Mesenchymal stem cell (in vitro differentiated cells and primary cell): ENCODE data around the gene KRTAP10-8.
"Not testable (repeated sequence)": the region's sequence is repeated elsewhere in the genome, so short reads cannot be mapped to it uniquely, and the experiment has no call there.

Source experiments
- DNase-seq: peaks from one replicate; pipeline ENCODE4 v3.0.0-alpha.2; 2013
- H2AFZ ChIP-seq: one replicate; pipeline ENCODE4 v1.6.1; 2013; ENCODE audit warnings: low read depth, mild to moderate bottlenecking, control low read depth, inconsistent platforms, low read length, moderate library complexity
- H2AK5ac ChIP-seq: 2 replicates; pipeline ENCODE4 v1.6.1; 2013; ENCODE audit warnings: low read length, moderate library complexity, mild to moderate bottlenecking, inconsistent platforms; ENCODE audit not compliant: severe bottlenecking
- H2BK120ac ChIP-seq: one replicate; pipeline ENCODE4 v1.6.1; 2013; ENCODE audit warnings: low read depth, mild to moderate bottlenecking, inconsistent platforms, low read length, moderate library complexity
- H2BK12ac ChIP-seq, 2 experiments: one replicate each; pipeline ENCODE4 v1.6.1; 2013; ENCODE audit warnings: inconsistent platforms in 2 of 2, low read length in 2 of 2, mild to moderate bottlenecking in 2 of 2, moderate library complexity in 2 of 2, control low read depth in 1 of 2
- H2BK15ac ChIP-seq: one replicate; pipeline ENCODE4 v1.6.1; 2013; ENCODE audit warnings: mild to moderate bottlenecking, low read depth, inconsistent platforms; ENCODE audit not compliant: poor library complexity, severe bottlenecking
- H2BK5ac ChIP-seq: 2 replicates; pipeline ENCODE4 v1.6.1; 2013; ENCODE audit warnings: low read depth, mild to moderate bottlenecking, low read length, control low read depth, inconsistent platforms; ENCODE audit not compliant: poor library complexity, severe bottlenecking
- H3K14ac ChIP-seq, 2 experiments: one replicate each; pipeline ENCODE4 v1.6.1; 2013; ENCODE audit warnings: inconsistent platforms in 2 of 2, low read length in 2 of 2, control low read depth in 1 of 2, mild to moderate bottlenecking in 1 of 2, moderate library complexity in 1 of 2
- H3K18ac ChIP-seq, 2 experiments: one replicate each; pipeline ENCODE4 v1.6.1; 2013; ENCODE audit warnings: inconsistent platforms in 2 of 2, low read length in 2 of 2, control low read depth in 1 of 2, low read depth in 1 of 2, mild to moderate bottlenecking in 1 of 2
- H3K23ac ChIP-seq, 2 experiments: one replicate each; pipeline ENCODE4 v1.6.1; 2013; ENCODE audit warnings: inconsistent platforms in 2 of 2, low read length in 2 of 2, mild to moderate bottlenecking in 2 of 2, moderate library complexity in 2 of 2, control low read depth in 1 of 2
- H3K27ac ChIP-seq: 2 replicates; pipeline ENCODE4 v1.5.1; 2013; ENCODE audit warnings: mild to moderate bottlenecking, moderate library complexity, low read length, control low read depth, inconsistent platforms; ENCODE audit not compliant: poor library complexity, severe bottlenecking
- H3K27me3 ChIP-seq, 2 experiments: 2 replicates each; pipeline versions ENCODE4 v1.6.1 to v1.7.0; 2013; ENCODE audit warnings: low read length in 2 of 2, mild to moderate bottlenecking in 2 of 2, moderate library complexity in 2 of 2, control low read depth in 1 of 2, inconsistent platforms in 1 of 2; ENCODE audit not compliant: control insufficient read depth in 1 of 2, insufficient read depth in 1 of 2
- H3K36me3 ChIP-seq, 2 experiments: 2 replicates each; pipeline versions ENCODE4 v1.6.1 to v1.7.0; 2013; ENCODE audit warnings: low read length in 2 of 2, control low read depth in 1 of 2, inconsistent platforms in 1 of 2, low read depth in 1 of 2, mild to moderate bottlenecking in 1 of 2; ENCODE audit not compliant: insufficient read depth in 2 of 2, control insufficient read depth in 1 of 2
- H3K4ac ChIP-seq, 2 experiments: one replicate each; pipeline ENCODE4 v1.6.1; 2013; ENCODE audit warnings: inconsistent platforms in 2 of 2, low read length in 2 of 2, mild to moderate bottlenecking in 2 of 2, moderate library complexity in 2 of 2, control low read depth in 1 of 2, low read depth in 1 of 2
- H3K4me1 ChIP-seq: 2 replicates; pipeline ENCODE4 v1.6.1; 2013; ENCODE audit warnings: low read depth, low read length, control low read depth; ENCODE audit not compliant: control insufficient read depth, insufficient read depth
- H3K4me2 ChIP-seq: 2 replicates; pipeline ENCODE4 v1.6.1; 2013; ENCODE audit warnings: low read length, mild to moderate bottlenecking, inconsistent platforms; ENCODE audit not compliant: poor library complexity, severe bottlenecking
- H3K4me3 ChIP-seq, 2 experiments: 2 replicates each; pipeline versions ENCODE4 v1.5.1 to v1.7.0; 2013; ENCODE audit warnings: low read length in 2 of 2, mild to moderate bottlenecking in 2 of 2, control low read depth in 1 of 2, low read depth in 1 of 2; ENCODE audit not compliant: insufficient read depth in 1 of 2
- H3K79me1 ChIP-seq: replicated peaks from 2 replicates; pipeline ENCODE4 v1.6.1; 2013; ENCODE audit warnings: mild to moderate bottlenecking, control low read depth, low read length, inconsistent platforms; ENCODE audit not compliant: poor library complexity, severe bottlenecking
- H3K9ac ChIP-seq: 2 replicates; pipeline ENCODE4 v1.7.0; 2013; ENCODE audit warnings: mild to moderate bottlenecking, low read length, moderate library complexity
- H3K9me3 ChIP-seq: 2 replicates; pipeline ENCODE4 v1.7.0; 2013; ENCODE audit warnings: mild to moderate bottlenecking, low read length; ENCODE audit not compliant: control insufficient read depth
- H4K8ac ChIP-seq: one replicate; pipeline ENCODE4 v1.6.1; 2013; ENCODE audit warnings: inconsistent platforms, mild to moderate bottlenecking, low read length, moderate library complexity
- H4K91ac ChIP-seq: one replicate; pipeline ENCODE4 v1.6.1; 2013; ENCODE audit warnings: mild to moderate bottlenecking, low read length, inconsistent platforms
- WGBS: methylation state at CpG from one replicate; pipeline ENCODE4 v1.1.7; 2013; ENCODE audit warnings: mixed read lengths; 5-methylcytosine and 5-hydroxymethylcytosine counted together

The KRTAP10-8 gene

DNA sequence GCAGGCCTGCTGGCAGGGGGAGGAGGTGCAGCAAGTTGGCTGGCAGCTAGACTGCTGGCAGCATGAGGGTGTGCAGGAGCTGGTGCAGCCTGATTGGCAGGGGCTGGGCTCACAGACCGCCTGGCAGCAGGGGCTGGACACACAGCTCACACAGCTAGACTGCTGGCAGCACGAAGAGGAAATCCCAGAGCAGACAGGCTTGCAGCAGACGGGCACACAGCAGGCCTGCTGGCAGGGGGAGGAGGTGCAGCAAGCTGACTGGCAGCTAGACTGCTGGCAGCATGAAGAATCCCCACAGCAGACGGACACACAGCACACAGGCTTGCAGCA is 20.1 kb upstream of the KRTAP10-8 start:
- not testable (repeated sequence) for H3K9ac ChIP-seq, H3K23ac ChIP-seq, H3K4me3 ChIP-seq, H3K14ac ChIP-seq, H3K4ac ChIP-seq, DNase-seq, H4K8ac ChIP-seq, H2AFZ ChIP-seq, H3K4me2 ChIP-seq, H3K27ac ChIP-seq, H4K91ac ChIP-seq, H2BK120ac ChIP-seq, H3K18ac ChIP-seq, H2AK5ac ChIP-seq, H3K9me3 ChIP-seq, H3K79me1 ChIP-seq, H2BK12ac ChIP-seq, H3K4me1 ChIP-seq, H3K36me3 ChIP-seq, H2BK5ac ChIP-seq, H2BK15ac ChIP-seq
- H3K27me3 ChIP-seq: peaks cover 39 to 42% of the 10 kb centered on the region in 2 experiments
- no CpG with 5 or more reads among the region's 4 CpGs for WGBS

DNA sequence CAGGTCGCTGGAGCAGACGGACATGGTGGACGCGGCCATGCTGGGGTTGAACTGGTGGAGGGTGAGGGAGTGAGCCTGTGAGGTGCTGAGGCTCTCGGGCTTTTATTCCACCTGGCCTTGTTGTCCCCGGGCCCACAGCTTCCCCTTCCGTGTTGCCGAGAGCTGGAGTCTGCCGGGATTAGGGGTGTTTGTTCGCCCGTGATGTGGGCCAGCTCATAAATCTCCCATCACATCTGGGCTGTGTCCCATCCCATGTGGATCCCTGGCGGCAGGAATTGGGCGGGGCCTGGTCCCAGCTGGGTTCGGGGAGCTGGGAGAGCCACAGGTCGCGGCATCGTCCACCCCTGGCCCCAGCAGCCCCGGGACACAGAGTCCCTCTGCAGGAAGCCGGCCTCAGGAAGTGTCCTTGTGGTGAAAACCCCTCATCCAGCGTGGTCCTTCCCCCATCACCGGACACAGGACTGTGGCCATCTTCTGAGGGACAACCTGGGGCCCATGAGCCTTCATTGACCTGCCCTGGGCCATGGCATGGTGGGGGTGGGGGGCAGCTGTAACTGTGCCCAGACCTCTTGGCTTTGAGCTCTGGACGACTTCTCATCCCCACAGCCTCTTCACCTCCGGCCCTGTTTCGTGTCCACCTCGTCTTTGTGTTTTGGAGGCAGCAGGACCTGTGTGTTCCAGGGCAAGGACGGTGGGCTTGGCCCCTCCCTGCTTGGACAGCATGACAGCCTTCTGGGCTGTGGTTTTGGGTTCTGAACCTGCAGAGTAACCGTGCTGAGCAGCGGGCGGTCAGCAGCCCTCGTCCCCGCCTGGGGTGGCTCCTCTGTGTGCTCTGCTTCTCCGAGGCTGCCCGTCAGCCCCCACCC is 19.2 kb upstream of the KRTAP10-8 start, which contains the start of gene KRTAP10-6:
Gene KRTAP10-6, minus strand, starts transcription at position 60 of the 866 bp plus-strand sequence. Its CDS starts 21 bp downstream, at position 39.
- Histone ChIP-seq H2AK5ac (no peak within 1 kb of the TSS), H4K91ac (no peak within 1 kb of the TSS), H3K9me3 (peaks cover 3% of the 10 kb centered on the region), H3K79me1 (no peaks in the 10 kb centered on the region), H3K18ac (no peak within 1 kb of the TSS), H3K14ac (no peak within 1 kb of the TSS), H3K4me1 (no peaks in the 10 kb centered on the region), H3K27me3 (peaks cover 39 to 42% of the 10 kb centered on the region in 2 experiments), H3K4me2 (no peak within 1 kb of the TSS), H4K8ac (no peak within 1 kb of the TSS), H2BK120ac (no peak within 1 kb of the TSS), H2AFZ (no peak within 1 kb of the TSS), H2BK5ac (no peak within 1 kb of the TSS), H3K4me3 (no peak within 1 kb of the TSS), H3K4ac (no peak within 1 kb of the TSS), H2BK15ac (peak within 1 kb of the TSS; percentile 26), H3K9ac (no peak within 1 kb of the TSS), H3K36me3 (no peaks in the 10 kb centered on the region), H3K23ac (no peak within 1 kb of the TSS), H3K27ac (no peak within 1 kb of the TSS), H2BK12ac (no peak within 1 kb of the TSS)
- no peak for DNase-seq
- 82% methylated on average over 33 of the region's 33 CpGs for WGBS

DNA sequence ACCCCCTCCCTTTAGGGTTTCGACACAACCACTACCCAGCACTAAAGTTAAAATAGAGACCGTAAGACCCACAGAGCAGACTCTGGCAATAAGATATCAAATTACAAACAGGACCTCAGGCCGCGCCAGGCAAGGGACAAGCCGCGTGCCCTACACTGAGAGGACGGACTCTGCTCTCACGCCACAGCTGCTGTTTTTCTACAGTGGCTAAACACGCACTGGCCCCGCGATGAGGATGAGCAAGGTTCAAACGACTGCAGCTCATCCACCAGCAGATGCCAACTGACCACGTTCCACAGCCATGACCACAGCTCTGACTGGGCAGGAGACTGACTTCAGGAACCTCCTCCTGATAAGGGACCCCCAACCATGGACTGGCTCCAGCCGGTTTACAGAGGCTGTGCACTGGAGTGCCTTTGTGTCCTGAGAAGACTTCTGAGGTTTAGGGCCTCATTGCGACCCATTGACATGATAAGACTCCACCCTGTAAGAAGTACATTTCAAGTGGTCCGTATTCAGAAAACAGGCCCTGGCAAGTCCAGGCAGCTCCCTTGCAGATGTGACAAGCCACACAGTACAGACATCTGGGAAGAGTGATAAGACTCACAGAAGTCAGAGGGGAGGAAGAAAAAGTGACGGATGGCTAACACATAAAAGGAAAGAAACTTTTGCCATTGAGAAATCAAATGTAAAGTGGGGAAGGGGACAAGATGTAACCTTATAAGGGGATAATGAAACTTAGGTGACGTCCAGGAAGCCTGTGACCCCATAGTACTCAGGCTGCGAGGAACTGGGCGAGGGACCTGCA is 18.1 kb upstream of the KRTAP10-8 start:
- H3K36me3 ChIP-seq: no peaks in the 10 kb centered on the region
- no peak overlapping the region for H2BK120ac ChIP-seq
- H4K91ac ChIP-seq: no peak overlapping the region
- DNase-seq: peak; percentile 4
- no peak overlapping the region for H2AK5ac ChIP-seq
- no peak overlapping the region for H3K4ac ChIP-seq
- H3K23ac ChIP-seq: no peak overlapping the region
- H4K8ac ChIP-seq: no peak overlapping the region
- 57% methylated on average over 20 of the region's 20 CpGs for WGBS
- H2BK12ac ChIP-seq: no peak overlapping the region
- no peak overlapping the region for H2BK15ac ChIP-seq
- H2BK5ac ChIP-seq: no peak overlapping the region
- no peak overlapping the region for H3K27ac ChIP-seq
- no peak overlapping the region for H3K9ac ChIP-seq
- H3K9me3 ChIP-seq: peaks cover 3% of the 10 kb centered on the region
- H3K18ac ChIP-seq: no peak overlapping the region
- peaks cover 39 to 47% of the 10 kb centered on the region in 2 experiments for H3K27me3 ChIP-seq
- H3K4me2 ChIP-seq: no peak overlapping the region
- no peak overlapping the region for H3K4me3 ChIP-seq
- no peaks in the 10 kb centered on the region for H3K79me1 ChIP-seq
- H3K4me1 ChIP-seq: no peaks in the 10 kb centered on the region
- H2AFZ ChIP-seq: no peak overlapping the region
- H3K14ac ChIP-seq: no peak overlapping the region

- Histone ChIP-seq H4K8ac (no peak overlapping the region), H3K14ac (no peak overlapping the region), H4K91ac (no peak overlapping the region), H3K4me2 (no peak overlapping the region), H3K4ac (no peak overlapping the region), H3K27ac (no peak overlapping the region), H2BK15ac (no peak overlapping the region), H2BK12ac (no peak overlapping the region), H2AFZ (no peak overlapping the region), H3K23ac (no peak overlapping the region), H2BK120ac (no peak overlapping the region), H3K18ac (no peak overlapping the region), H3K9ac (no peak overlapping the region), H3K4me1 (no peaks in the 10 kb centered on the region), H2BK5ac (no peak overlapping the region), H3K79me1 (no peaks in the 10 kb centered on the region), H3K27me3 (peaks cover 39 to 47% of the 10 kb centered on the region in 2 experiments), H3K9me3 (peaks cover 3% of the 10 kb centered on the region), H3K4me3 (no peak overlapping the region), H3K36me3 (no peaks in the 10 kb centered on the region), H2AK5ac (no peak overlapping the region)
- 72% methylated on average over 10 of the region's 12 CpGs for WGBS
- no peak for DNase-seq
Observed at GRCh38 chr21:44594406-44594916, 17.4 kb upstream of the KRTAP10-8 start.
